Cardiac septum (tissue), 1 donor: ENCODE results near the gene NECAP2. TPM values are rescaled to one million over a fixed set of nuclear protein-coding genes. Genes with fewer than 3 reads are reported as not detected.
"Not testable (repeated sequence)": the region's sequence is repeated elsewhere in the genome, so short reads cannot be mapped to it uniquely, and the experiment has no call there.

Experiments used
- DNase-seq: peaks from one replicate; pipeline ENCODE4 v3.0.0-alpha.2; 2020; ENCODE audit warnings: low spot score
- intact Hi-C: fragments of 100-400 bp; cut with DNase I; formaldehyde crosslinking; loops from one replicate; pipeline ENCODE4 v1.14.0; 2022
- total RNA-seq: library from RNA; stranded (reverse); fragmentation: NEBNext Ultra II Directional; extraction: Animal tissue kit (Norgen Biotek cat#: 25700); gene quantifications from one replicate; pipeline ENCODE4 v1.2.1, GENCODE V29; 2021
- donor health status: DM: no; HTN: no; CAD: no.

Gene NECAP2
- total RNA-seq, 1 donor from 2014 or later = 14.5 TPM

- intact Hi-C loops, DNase-seq: not testable (repeated sequence)
These were observed 46.5 kb downstream of the NECAP2 start for GRCh38 chr1:16487011-16487410.

DNA sequence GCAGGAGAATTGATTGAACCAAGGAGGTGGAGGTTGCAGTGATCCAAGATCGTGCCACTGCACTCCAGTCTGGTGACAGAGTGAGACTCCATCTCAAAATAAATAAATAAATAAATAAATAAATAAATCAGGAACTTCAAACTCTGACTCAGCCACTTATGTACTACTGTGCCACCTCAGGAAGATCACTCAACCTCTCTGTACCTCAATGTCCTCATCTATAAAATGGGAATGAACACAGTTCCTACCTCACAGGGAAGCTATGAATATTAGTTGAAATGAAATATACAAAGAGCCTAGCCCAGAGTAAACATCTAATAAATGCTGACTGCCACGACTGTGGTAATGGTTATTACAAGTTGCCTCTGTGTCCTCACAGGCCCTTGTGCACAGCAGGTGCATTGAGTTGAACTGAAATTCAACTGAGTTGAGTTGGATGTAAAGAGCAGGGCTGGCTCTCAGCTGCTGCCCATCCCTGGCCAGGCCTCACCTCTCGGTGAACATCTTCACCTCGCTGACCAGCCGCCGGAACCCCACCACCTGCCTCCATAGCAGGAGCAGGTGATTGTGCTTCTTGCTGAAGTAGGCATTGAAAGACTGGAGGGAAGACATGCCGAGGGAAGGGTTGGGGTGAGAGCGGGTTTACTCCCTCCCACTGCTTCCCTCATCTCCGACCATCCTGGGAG, 48.8 kb downstream of the NECAP2 start:
- intact Hi-C loops, DNase-seq: not testable (repeated sequence)

- DNase-seq = no peak
- intact Hi-C loops = no loop called here
These were observed 50.6 kb downstream of the NECAP2 start for GRCh38 chr1:16491056-16491675.

DNA sequence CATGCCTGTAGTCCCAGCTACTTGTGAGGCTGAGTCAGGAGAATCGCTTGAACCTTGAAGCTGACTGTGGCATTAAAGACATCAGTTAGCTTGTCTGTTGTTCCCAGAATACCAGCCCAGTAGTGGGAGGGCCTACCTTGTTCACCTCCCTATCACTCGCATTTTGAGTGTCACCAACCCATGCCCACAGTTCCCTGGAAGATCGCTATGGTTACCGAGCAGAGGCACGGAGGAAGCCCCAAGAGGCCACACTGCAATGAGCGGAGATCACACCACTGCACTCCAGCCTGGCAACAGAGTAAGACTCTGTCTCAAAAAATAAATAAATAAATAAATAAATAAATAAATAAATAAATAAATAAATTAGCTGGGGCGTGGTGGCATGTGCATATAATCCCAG, 52.4 kb downstream of the NECAP2 start:
- DNase-seq, intact Hi-C loops: not testable (repeated sequence)

GRCh38 chr1:16493731-16494130, 53.2 kb downstream of the NECAP2 start:
- DNase-seq, intact Hi-C loops: not testable (repeated sequence)

DNA sequence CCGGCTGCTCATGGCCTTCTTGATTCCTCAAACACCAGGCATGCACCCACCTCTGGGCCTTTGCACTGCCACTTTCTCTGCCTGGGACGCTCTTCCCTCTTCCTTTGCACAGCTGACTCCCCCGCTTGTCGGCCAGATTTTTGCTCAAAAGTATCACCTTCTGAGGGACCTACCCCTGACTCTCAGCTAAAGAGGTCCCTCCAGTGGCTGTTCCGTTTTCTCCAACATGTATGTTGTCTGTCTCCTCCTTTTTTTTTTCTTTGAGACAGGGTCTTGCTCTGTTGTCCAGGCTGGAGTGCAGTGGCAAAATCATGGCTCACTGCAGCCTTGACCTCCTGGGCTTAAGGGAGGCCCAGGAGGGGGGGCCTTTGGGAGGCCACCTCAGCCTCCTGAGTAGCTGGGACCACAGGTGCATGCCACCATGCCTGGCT, 57.0 kb downstream of the NECAP2 start:
- DNase-seq = not testable (repeated sequence)
- intact Hi-C loops = loop anchor here (5.0 kb wide), 1 partner anchor 55 kb away; the partner anchor contains the start of gene NECAP2

DNA sequence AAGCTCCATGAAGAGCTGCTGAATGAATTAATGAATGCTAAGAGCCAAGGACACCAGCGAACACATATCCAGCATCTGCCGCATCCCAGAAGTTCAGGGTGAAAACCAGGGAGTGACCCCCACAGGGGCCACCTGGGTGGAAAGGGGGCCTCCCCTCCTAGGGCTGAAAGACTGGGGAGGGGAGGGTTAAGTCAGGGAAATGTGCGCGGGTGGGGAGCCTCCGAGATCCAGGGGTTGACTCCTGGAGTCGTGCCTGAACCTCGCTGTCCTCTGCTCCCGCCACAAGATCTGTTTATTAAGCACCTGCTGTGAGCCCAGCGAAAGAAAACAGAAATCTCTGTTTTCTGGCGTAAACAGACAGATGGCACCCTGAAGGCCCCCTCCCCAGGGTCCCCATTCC, 57.5 kb downstream of the NECAP2 start:
- intact Hi-C loops = loop anchor here (5.0 kb wide), 1 partner anchor 56 kb away; the partner anchor contains the start of gene NECAP2
- DNase-seq = not testable (repeated sequence)

DNA sequence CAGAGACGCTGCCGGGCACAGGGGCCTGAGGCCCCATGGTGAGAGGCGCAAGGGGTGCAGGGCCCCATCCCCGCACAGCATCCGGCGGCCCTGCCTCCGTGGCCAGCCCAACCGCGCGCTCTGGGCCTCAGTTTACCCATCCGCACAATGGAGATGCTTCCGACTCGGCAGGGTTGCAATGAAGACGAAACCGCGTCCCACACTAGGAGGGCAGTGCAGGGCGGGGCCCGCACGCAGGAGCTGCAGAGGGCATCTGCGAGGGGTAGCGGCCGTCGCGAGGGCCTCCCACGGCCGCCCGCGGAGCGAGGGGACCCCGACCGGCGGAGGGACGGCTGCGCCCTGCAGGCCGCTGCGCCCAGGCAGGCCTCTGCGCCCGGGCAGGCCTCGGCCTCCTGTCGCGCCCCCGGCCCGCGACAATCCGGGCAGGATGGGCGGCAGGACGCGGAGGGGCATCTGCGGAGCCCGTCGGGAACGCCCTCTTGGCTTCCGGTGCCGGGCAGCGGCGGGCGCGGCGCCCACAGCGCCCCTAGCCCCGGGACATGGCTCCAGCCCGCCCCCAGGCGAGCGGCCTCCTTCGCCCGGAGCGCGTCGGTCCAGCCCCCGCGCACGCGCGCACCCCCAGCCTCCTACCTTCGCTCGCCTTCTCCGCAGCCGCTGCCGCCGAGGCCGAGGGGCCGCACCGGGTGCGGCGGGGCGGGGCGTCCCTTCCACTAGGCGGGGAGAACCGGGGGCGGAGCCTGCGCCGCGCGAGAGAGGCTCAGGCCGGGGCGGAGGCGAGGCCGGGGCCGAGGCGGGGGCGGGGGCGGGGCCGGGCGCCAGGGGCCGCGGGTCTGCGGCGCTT, 58.3 kb downstream of the NECAP2 start:
- intact Hi-C loops = loop anchor here (5.0 kb wide), 1 partner anchor 56 kb away; the partner anchor contains the start of gene NECAP2
- DNase-seq = peak; percentile 94

DNA sequence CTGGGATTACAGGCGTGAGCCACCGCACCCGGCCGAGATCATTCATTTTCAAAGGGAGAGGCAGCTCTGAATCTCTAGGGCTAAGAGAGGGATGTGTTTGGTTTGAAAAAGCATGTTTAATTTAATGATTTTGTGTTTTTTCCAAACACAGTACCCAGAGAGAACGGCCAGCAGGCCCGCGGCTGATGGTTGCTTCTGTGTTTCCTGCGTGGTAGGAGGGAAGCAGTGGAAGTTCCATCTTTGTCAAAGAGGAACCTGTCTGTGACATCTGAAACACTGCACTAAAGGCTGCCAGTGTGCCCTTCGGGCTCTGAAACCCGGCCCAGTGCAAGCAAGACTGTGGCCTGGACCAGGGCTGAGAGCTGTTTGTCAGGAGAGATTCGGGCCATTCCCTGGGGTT, 59.9 kb downstream of the NECAP2 start:
- DNase-seq, intact Hi-C loops: not testable (repeated sequence)

- intact Hi-C loops, DNase-seq: not testable (repeated sequence)
These were observed 60.5 kb downstream of the NECAP2 start for GRCh38 chr1:16500975-16501374.

GRCh38 chr1:16501446-16501845, 60.9 kb downstream of the NECAP2 start:
- intact Hi-C loops, DNase-seq: not testable (repeated sequence)

- intact Hi-C loops = no loop called here
- DNase-seq = no peak
These were observed 63.0 kb downstream of the NECAP2 start for GRCh38 chr1:16503494-16503893.

DNA sequence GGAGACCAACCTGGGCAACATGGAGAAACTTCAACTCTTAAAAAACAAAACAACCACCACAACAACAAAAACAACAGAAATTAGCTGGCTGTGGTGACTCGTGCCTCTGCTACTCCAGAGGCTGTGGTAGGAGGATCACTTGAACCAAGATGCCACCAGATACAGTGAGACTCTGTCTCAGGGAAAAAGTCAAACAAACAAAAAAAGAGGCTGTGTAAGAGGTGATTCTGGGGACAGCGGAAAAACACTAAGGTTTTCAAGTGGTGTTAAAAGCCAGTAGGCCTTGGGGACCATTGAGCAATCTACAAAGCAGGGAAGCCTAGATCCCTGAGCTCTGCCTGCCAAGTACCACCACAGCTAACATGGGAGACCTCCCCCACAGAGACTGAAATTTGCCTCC, 65.3 kb downstream of the NECAP2 start:
- DNase-seq, intact Hi-C loops: not testable (repeated sequence)

GRCh38 chr1:16506364-16507136, 66.0 kb downstream of the NECAP2 start:
- intact Hi-C loops, DNase-seq: not testable (repeated sequence)

GRCh38 chr1:16508861-16509445, 68.4 kb downstream of the NECAP2 start:
- intact Hi-C loops, DNase-seq: not testable (repeated sequence)
